GM12874 (cell line): ENCODE data around the gene PRKG1.

ENCODE experiments used
- TF ChIP-seq, protein P1 (sequence below): IDR thresholded peaks from 2 replicates; pipeline ENCODE4 v1.5.1; 2011; ENCODE audit warnings: low read depth, mild to moderate bottlenecking, control low read depth, low read length, moderate library complexity; ENCODE audit not compliant: insufficient read depth

Gene PRKG1

GRCh38 chr10:51707392-51707791 is 633.1 kb downstream of the PRKG1 start:
- TF ChIP-seq, protein P1, sequence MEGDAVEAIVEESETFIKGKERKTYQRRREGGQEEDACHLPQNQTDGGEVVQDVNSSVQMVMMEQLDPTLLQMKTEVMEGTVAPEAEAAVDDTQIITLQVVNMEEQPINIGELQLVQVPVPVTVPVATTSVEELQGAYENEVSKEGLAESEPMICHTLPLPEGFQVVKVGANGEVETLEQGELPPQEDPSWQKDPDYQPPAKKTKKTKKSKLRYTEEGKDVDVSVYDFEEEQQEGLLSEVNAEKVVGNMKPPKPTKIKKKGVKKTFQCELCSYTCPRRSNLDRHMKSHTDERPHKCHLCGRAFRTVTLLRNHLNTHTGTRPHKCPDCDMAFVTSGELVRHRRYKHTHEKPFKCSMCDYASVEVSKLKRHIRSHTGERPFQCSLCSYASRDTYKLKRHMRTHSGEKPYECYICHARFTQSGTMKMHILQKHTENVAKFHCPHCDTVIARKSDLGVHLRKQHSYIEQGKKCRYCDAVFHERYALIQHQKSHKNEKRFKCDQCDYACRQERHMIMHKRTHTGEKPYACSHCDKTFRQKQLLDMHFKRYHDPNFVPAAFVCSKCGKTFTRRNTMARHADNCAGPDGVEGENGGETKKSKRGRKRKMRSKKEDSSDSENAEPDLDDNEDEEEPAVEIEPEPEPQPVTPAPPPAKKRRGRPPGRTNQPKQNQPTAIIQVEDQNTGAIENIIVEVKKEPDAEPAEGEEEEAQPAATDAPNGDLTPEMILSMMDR = no peak

- TF ChIP-seq, protein P1 = no peak
These were observed 633.6 kb downstream of the PRKG1 start for GRCh38 chr10:51707821-51708424.

DNA sequence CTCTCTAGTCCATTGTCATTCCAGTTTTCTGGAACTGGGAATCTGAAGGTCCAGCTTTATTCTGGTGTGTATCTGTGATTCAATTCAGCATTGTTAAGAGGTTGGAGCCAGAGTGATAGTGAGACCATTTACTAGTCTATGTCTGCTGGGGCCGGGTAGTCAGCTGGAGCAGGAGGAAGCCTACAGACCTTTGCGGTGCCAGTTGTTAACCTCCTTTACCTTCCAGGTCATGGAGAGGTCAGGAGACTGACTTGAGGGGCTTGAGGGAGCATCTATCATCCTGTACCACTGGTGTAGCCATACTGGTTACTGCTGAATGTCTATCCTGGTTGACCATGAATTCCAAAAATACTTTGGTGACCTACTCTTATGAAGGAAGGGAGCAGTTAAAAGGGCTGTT is 634.3 kb downstream of the PRKG1 start:
- TF ChIP-seq, protein P1 = no peak

DNA sequence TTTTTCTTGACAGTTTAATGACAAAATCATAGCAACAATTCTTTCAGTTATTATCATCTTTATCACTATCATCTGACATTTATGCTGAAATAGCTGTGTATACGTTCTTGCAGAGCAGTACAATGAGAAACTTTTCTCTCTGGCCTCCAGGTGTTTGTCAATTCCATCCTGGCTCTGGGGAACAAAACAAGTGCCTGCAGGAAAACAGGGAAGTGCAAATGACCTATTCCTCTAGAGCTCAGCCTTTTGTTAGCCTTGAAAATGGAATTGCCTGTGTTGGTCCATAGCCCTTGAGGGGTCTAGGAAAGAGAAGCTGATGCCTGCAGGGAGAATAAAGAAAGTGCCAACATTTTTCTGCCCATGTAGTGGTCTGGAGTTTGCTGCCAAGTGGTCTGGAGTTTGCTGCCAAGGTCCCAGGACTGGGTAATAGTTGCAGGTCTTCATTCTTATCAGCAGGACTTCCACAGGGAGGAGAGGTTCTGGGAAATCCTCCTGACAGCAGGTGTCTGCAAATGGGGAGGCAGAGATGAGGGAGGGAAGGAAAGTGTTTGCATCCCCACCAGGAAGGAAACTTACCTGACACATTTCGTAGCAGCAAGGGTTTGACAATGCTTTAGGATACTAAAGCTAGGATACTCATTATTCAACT is 635.2 kb downstream of the PRKG1 start:
- TF ChIP-seq, protein P1 = no peak

- TF ChIP-seq, protein P1 = no peak
These were observed 637.2 kb downstream of the PRKG1 start for GRCh38 chr10:51711519-51711891.

DNA sequence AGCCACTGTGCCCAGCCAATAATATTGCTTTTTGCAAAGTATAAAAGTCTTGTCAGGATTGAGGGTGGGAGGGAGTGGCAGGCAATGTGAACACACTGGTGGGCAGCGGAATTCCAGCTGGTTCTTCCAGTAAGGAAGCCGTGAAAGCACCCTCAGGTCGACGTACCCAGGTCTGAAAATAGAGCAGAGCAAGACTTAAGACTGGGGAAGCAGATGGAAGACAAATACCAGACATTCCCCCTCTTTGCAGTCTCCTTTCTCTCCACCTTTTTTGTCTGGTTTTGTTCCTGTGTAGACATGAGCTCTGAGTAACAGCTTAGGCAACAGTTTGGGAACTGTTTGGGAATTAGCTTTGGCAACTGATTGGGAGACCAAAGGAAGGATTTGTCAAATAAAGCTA is 642.7 kb downstream of the PRKG1 start:
- TF ChIP-seq, protein P1 = no peak

DNA sequence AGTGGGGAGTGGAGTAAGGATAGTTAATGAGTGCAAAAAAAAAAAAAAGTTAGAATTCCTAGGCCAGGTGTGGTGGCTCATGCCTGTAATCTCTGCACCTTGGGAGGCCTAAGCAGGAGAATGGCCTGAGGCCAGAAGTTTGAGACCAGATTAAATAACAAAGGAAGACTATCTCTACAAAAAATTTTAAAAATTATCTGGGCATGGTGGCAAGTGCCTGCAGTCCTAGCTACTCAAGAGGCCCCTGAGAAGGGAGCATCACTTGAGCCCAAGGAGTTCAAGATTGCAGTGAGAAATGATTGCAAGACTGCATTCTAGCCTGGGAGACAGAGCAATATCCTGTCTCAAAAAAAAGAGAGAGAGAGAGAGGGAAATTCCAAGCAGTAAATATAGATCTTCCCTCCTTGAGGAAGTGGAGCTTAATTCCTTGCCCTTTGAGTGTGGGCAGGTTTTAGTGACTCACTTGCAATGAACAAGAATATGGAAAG is 644.6 kb downstream of the PRKG1 start:
- TF ChIP-seq, protein P1 = no peak
